HG02798 (cell line): ENCODE measurements around the gene ALOX5AP.
A peak's percentile ranks its signal among the peaks of the same experiment; 100 is the strongest.

Source experiments
- ATAC-seq: cut with Tn5 transposase; IDR thresholded peaks from one replicate; pipeline ENCODE4 v1.9.1; 2021; ENCODE audit warnings: mild to moderate bottlenecking; ENCODE audit not compliant: unreplicated experiment, poor library complexity

Gene ALOX5AP

DNA sequence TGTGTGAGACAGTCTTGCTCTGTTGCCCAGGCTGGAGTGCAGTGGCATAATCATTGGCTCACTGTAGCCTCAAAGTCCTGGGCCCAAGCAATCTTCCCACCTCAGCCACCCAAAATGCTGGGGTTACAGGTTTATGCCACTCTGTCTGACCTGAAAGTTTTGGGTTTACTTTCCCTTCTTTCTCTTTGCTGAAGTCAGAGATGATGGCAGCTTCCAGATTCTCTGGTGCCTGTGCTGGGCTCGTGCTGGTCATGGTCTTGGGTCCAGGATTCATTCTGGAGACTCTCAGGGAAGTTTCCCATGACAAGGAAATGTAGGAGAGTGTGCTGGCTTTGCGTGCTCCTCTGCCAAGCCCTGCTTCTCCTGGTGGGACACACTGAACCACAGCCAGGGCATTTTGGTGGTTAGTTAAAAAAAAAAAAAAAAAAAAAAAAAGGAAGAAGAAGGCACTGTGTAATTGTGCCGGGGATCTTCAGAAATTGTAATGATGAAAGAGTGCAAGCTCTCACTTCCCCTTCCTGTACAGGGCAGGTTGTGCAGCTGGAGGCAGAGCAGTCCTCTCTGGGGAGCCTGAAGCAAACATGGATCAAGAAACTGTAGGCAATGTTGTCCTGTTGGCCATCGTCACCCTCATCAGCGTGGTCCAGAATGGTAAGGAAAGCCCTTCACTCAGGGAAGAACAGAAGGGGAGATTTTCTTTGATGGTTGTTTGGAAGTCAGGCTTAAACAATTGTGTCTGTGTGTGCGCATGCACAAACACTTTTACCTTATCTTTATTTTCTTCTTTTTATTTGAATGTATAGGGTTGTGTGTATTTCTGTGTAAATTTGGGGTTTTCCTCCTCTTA is at the start of gene ALOX5AP:
TSS of gene ALOX5AP (plus strand) at position 519 of the 847 bp plus-strand sequence. CDS start at position 582, 63 bp downstream.
- ATAC-seq, result peak; percentile 82

GRCh38 chr13:30685987-30686386 is 49.4 kb upstream of the ALOX5AP start:
- no peak for ATAC-seq

DNA sequence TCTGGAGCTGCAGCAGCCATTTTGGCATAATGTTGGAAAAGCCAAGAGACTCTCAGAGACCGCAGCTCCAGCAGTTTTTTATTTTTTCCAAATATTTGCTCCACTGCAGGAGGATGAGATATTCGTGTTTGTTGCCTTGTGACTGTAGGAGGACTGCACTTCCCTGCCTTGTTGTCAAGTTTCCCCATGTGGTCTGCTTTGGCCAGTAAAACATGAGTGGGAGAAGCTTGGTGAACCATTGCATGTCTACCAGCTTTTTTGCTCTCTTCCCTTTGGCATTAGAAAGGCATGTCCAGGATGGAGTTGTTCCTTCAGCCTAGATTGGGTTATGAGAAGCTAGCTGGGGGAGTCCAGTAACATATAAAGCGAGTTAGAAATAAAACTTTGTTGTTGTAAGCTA is 47.7 kb upstream of the ALOX5AP start:
- ATAC-seq, result no peak

GRCh38 chr13:30689752-30690151 is 45.6 kb upstream of the ALOX5AP start:
- ATAC-seq, result no peak

DNA sequence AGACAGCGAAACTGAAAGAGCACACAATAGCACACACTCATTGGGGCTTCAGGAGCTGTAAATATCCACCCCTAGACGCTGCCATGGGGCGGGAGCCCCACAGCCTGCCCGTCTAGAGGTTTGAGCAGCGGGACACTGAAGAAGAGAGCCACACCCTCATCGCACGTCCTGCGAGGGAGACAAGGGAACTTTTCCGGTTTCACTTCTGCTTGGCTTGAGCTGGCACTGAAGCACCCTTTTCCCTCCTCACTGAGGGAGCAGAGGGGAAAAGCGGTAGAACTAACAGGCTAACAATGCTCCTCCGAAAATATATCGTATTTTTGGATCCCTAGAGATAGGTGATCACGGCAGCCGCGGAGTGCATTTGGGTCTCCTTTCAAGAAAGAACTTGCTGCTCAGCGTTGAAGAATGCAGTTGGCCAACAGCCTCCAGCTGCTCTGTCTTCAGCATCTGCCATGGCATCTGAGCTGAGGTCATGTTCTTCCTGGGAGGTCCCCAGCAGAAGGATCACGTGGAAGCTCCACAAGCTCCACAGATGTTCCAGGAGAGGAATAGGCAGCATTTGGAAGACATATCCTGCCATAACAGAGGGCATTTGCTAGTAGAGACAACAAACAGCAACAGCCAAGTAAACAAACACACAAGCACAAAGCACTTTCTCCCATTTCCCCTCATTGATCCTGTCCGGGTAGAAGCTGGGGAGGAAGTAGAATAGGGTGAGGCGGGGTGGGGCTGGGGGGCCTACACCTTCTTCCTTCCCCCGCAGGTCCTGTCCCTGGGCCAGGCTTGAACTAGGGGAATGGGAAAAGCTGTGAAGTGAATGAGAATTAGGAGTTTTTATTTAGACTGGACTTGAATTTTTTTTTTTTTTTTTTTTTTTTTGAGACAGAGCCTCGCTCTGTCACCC is 44.8 kb upstream of the ALOX5AP start:
- ATAC-seq, result no peak

- ATAC-seq, result no peak
These were observed 43.2 kb upstream of the ALOX5AP start for GRCh38 chr13:30692113-30692512.

- no peak for ATAC-seq
These were observed 38.8 kb upstream of the ALOX5AP start for GRCh38 chr13:30696278-30697176.

DNA sequence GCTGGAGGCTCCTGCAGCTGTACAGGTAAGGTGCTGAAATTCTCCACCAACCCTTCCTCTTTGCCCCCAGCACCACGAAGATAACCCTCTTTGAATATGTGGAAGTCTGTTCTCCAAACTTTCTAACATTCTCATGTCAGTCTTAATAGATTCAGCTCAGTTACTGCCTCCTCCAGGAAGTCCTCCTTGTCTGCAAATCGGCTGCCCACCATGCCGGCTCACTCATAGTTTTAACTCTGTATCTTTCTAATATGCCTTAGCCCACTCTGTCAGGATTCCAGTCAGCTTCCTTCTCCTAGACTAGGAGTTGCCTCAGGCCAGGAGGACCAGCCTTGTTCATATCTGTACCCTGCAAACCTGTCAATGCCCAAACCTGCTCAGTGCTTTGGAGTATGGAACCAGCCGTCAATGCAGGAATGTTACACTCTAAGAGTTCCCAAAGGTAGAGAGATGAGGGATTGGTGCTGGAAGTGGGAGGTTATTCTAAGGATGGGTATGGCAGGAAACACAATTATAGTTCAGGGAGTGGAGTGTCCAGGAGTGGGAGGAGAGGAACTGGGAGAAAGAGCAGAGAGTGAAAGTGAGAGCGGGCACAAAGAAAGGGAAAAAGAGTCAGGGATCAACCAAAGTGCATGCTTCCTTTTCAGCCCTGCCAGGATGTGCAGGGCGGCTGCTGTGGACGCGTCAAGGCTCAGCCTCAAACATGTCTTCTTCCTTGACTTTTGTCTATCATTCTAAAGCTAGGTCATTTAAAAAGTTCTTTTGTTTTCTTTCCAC is 38.0 kb upstream of the ALOX5AP start:
- ATAC-seq, result no peak

- ATAC-seq, result no peak
These were observed 37.3 kb upstream of the ALOX5AP start for GRCh38 chr13:30697996-30698401.

- no peak for ATAC-seq
These were observed 36.8 kb upstream of the ALOX5AP start for GRCh38 chr13:30698488-30699005.

DNA sequence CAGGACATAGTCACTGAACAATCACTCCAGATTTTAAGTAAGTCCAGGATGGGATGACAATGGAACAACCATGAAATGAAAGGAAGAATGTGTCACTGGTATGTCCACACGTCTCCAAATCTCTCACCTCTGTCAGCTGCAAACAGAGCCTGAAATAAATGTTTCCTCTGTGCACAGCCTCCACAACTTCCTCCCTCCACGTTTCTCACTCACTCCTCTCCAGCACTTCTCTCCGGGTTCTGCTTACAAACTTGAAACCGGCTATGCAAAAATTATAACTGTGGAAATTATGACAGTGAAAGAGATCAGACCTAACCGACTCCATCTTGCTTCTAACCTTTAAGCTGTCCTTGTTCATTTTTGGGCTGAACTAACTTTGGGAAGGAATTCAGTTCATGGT is 35.0 kb upstream of the ALOX5AP start:
- ATAC-seq, result no peak

GRCh38 chr13:30702006-30702405 is 33.3 kb upstream of the ALOX5AP start:
- ATAC-seq, result no peak

DNA sequence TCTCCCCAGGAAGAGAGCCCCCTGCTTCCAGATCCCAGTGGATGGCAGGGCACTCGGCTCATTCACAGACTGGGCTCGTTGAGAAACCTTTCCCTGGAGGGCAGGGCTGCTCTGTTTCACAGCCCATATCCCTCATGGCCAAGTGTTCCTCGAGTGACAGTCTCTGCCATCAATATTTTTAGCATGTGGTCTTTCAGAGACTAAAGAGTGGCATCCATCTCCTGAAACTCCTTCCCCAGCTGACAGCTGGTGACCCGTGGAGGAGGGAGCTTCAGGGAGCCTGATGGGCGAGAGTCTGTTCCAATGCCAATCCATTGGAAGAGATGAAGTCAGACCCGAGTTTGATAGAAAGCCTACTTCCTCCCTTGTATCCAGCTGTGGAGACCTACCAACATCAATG is 30.7 kb upstream of the ALOX5AP start:
- ATAC-seq, result no peak

DNA sequence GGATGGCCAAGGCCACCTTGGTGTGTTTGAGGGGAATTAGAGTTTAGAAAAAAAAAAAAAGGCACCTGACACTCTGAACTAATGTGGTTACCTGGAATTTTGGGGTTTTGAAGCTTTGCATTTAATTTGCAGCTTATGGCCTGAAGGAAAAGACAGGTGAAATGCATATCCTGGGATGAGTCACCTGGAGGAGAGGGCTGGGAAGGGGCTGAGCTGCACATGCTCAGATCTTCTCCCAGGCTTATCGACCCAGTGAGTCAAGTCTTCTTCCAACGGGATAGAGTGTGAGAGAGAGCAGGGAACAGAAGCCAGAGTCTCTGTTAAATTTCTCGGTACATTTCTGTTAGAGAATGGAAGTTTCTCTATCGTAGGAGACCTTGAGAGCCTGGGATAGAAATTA is 29.7 kb upstream of the ALOX5AP start:
- no peak for ATAC-seq

DNA sequence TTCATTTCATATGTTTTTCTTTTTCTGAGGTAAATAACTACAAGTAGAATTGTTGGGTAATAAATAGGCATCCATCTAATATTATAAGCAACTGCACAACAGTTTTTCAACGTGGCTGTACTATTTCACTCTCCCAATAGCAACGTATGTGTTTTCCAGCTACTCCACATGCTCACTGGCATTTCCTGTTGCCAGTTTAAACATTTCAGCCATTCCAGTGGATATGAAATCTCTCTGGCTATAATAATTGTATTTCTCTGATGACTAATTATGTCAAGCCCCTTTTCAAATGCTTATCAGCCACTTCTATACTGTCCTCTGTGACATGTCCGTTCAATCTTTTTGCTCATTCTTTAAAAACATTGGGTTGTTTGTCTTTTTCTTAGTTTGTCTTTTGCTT is 26.8 kb upstream of the ALOX5AP start:
- ATAC-seq, result no peak

DNA sequence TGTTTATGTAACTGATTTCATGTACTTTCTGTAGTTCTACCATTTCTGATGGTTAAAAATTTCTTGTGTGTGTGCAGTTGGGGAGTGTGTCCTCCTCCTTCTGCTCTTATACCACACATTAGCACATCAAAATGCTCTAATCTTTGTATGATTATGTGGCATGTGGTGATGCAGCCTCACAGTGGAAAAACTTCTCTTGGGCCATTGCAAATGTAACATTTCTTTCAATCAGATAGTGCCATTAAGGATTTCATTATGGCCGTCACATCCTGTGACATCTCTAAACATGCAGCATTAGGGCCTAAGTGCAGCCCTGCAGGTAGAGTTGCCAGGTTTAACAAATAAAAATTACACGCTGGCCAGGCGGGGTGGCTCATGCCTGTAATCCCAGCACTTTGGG is 24.9 kb upstream of the ALOX5AP start:
- no peak for ATAC-seq

GRCh38 chr13:30711375-30711774 is 24.0 kb upstream of the ALOX5AP start:
- no peak for ATAC-seq

DNA sequence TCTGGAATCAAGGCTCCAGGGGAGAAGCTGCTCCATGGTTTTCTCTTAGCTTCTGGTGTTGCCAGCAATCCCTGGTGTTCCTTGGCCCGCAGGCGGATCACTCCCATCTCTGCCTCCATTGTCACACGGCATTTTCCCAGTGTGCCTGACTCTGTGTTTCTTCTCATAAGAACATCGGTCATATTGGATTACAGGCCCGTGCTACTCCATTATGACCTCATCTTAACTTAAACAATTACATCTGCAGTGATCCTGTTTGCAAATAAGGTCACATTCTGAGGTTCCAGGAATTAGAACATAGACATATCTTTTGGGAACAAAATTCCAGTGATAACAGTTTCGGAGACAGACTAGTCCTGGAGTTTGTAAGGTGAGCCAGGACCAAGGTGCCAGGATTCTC is 23.5 kb upstream of the ALOX5AP start:
- ATAC-seq, result no peak
